ENCODE data around the gene DNAAF9.
A peak's percentile ranks its signal among the peaks of the same experiment; 100 is the strongest.

Gene DNAAF9

GRCh38 chr20:3407771-3408637 lies 535 bp upstream of the DNAAF9 start:
- no peaks in the 10 kb centered on the region for H3K36me3 ChIP-seq (ENCODE audit: control insufficient read depth in 1 of 2, insufficient read depth in 2 of 2, low read depth in 1 of 2, low read length in 2 of 2)
- H3K9ac ChIP-seq (ENCODE audit: low read length): peak overlapping the region; percentile 93
- DNase-seq: peak; percentile 81
- H3K18ac ChIP-seq (ENCODE audit: low read depth in 1 of 2, low read length in 2 of 2): peak overlapping the region; percentile 96 to 99
- H2AFZ ChIP-seq (ENCODE audit: low read depth, low read length): peak overlapping the region; percentile 93
- H3K14ac ChIP-seq (ENCODE audit: low read length in 2 of 2): peak overlapping the region in 1 of 2 experiments; percentile 99
- H3K27ac ChIP-seq (ENCODE audit: low read length, poor library complexity, severe bottlenecking): peak overlapping the region; percentile 83
- peaks cover 1% of the 10 kb centered on the region for H3K4me1 ChIP-seq (ENCODE audit: control insufficient read depth, insufficient read depth, low read depth, low read length)
- H2AK5ac ChIP-seq (ENCODE audit: low read length, severe bottlenecking): no peak overlapping the region
- peak overlapping the region in 1 of 2 experiments; percentile 88 for H3K4ac ChIP-seq (ENCODE audit: low read depth in 1 of 2, low read length in 2 of 2)
- WGBS: under 1% methylated on average over 50 of the region's 59 CpGs
- H2BK5ac ChIP-seq (ENCODE audit: low read depth, low read length, poor library complexity, severe bottlenecking): peak overlapping the region; percentile 91
- H2BK15ac ChIP-seq (ENCODE audit: low read depth, poor library complexity, severe bottlenecking): peak overlapping the region; percentile 76
- peak overlapping the region; percentile 98 for H2BK120ac ChIP-seq (ENCODE audit: low read depth, low read length)
- H3K27me3 ChIP-seq (ENCODE audit: control insufficient read depth in 1 of 2, insufficient read depth in 1 of 2, low read length in 2 of 2): no peaks in the 10 kb centered on the region
- H4K8ac ChIP-seq (ENCODE audit: low read length): peak overlapping the region; percentile 76
- no peaks in the 10 kb centered on the region for H3K79me1 ChIP-seq (replicated peaks; ENCODE audit: low read length, poor library complexity, severe bottlenecking)
- peak overlapping the region; percentile 90 to 97 for H3K4me3 ChIP-seq (ENCODE audit: insufficient read depth in 1 of 2, low read depth in 1 of 2, low read length in 2 of 2)
- H3K9me3 ChIP-seq (ENCODE audit: control insufficient read depth, low read length): no peaks in the 10 kb centered on the region
- peak overlapping the region in 1 of 2 experiments; percentile 98 for H3K23ac ChIP-seq (ENCODE audit: low read length in 2 of 2)
- peak overlapping the region in 1 of 2 experiments; percentile 92 for H2BK12ac ChIP-seq (ENCODE audit: low read length in 2 of 2)
- peak overlapping the region; percentile 93 for H3K4me2 ChIP-seq (ENCODE audit: low read length, poor library complexity, severe bottlenecking)
- peak overlapping the region; percentile 93 for H4K91ac ChIP-seq (ENCODE audit: low read length)

GRCh38 chr20:3406481-3407039 lies 909 bp downstream of the DNAAF9 start:
- peak overlapping the region; percentile 66 for H4K91ac ChIP-seq (ENCODE audit: low read length)
- peak; percentile 25 for DNase-seq
- peak overlapping the region; percentile 98 for H2BK120ac ChIP-seq (ENCODE audit: low read depth, low read length)
- H2BK15ac ChIP-seq (ENCODE audit: low read depth, poor library complexity, severe bottlenecking): no peak overlapping the region
- no peak overlapping the region for H2BK5ac ChIP-seq (ENCODE audit: low read depth, low read length, poor library complexity, severe bottlenecking)
- peak overlapping the region; percentile 98 for H3K4me2 ChIP-seq (ENCODE audit: low read length, poor library complexity, severe bottlenecking)
- H4K8ac ChIP-seq (ENCODE audit: low read length): peak overlapping the region; percentile 12
- peak overlapping the region; percentile 41 to 83 for H3K23ac ChIP-seq (ENCODE audit: low read length in 2 of 2)
- H3K36me3 ChIP-seq (ENCODE audit: control insufficient read depth in 1 of 2, insufficient read depth in 2 of 2, low read depth in 1 of 2, low read length in 2 of 2): no peaks in the 10 kb centered on the region
- H2AK5ac ChIP-seq (ENCODE audit: low read length, severe bottlenecking): no peak overlapping the region
- peak overlapping the region; percentile 2 to 97 for H3K14ac ChIP-seq (ENCODE audit: low read length in 2 of 2)
- no peaks in the 10 kb centered on the region for H3K79me1 ChIP-seq (replicated peaks; ENCODE audit: low read length, poor library complexity, severe bottlenecking)
- H3K4me1 ChIP-seq (ENCODE audit: control insufficient read depth, insufficient read depth, low read depth, low read length): peaks cover 3% of the 10 kb centered on the region
- H3K4ac ChIP-seq (ENCODE audit: low read depth in 1 of 2, low read length in 2 of 2): peak overlapping the region; percentile 24 to 96
- H2BK12ac ChIP-seq (ENCODE audit: low read length in 2 of 2): peak overlapping the region in 1 of 2 experiments; percentile 1
- peak overlapping the region; percentile 96 to 97 for H3K4me3 ChIP-seq (ENCODE audit: insufficient read depth in 1 of 2, low read depth in 1 of 2, low read length in 2 of 2)
- 3% methylated on average over 21 of the region's 27 CpGs for WGBS
- peak overlapping the region; percentile 41 for H3K27ac ChIP-seq (ENCODE audit: low read length, poor library complexity, severe bottlenecking)
- H3K9ac ChIP-seq (ENCODE audit: low read length): peak overlapping the region; percentile 91
- no peak overlapping the region for H2AFZ ChIP-seq (ENCODE audit: low read depth, low read length)
- H3K18ac ChIP-seq (ENCODE audit: low read depth in 1 of 2, low read length in 2 of 2): peak overlapping the region; percentile 92 to 94
- H3K27me3 ChIP-seq (ENCODE audit: control insufficient read depth in 1 of 2, insufficient read depth in 1 of 2, low read length in 2 of 2): no peaks in the 10 kb centered on the region
- H3K9me3 ChIP-seq (ENCODE audit: control insufficient read depth, low read length): no peaks in the 10 kb centered on the region

- H3K27ac ChIP-seq (ENCODE audit: low read length, poor library complexity, severe bottlenecking): no peak overlapping the region
- no peak overlapping the region for H3K23ac ChIP-seq (ENCODE audit: low read length in 2 of 2)
- H2BK120ac ChIP-seq (ENCODE audit: low read depth, low read length): no peak overlapping the region
- DNase-seq: no peak
- no peaks in the 10 kb centered on the region for H3K36me3 ChIP-seq (ENCODE audit: control insufficient read depth in 1 of 2, insufficient read depth in 2 of 2, low read depth in 1 of 2, low read length in 2 of 2)
- H3K79me1 ChIP-seq (replicated peaks; ENCODE audit: low read length, poor library complexity, severe bottlenecking): no peaks in the 10 kb centered on the region
- peak overlapping the region in 1 of 2 experiments; percentile 96 for H3K4me3 ChIP-seq (ENCODE audit: insufficient read depth in 1 of 2, low read depth in 1 of 2, low read length in 2 of 2)
- H3K4me2 ChIP-seq (ENCODE audit: low read length, poor library complexity, severe bottlenecking): peak overlapping the region; percentile 98
- no peaks in the 10 kb centered on the region for H3K9me3 ChIP-seq (ENCODE audit: control insufficient read depth, low read length)
- H2BK5ac ChIP-seq (ENCODE audit: low read depth, low read length, poor library complexity, severe bottlenecking): no peak overlapping the region
- H2AFZ ChIP-seq (ENCODE audit: low read depth, low read length): no peak overlapping the region
- H2BK12ac ChIP-seq (ENCODE audit: low read length in 2 of 2): no peak overlapping the region
- H4K91ac ChIP-seq (ENCODE audit: low read length): no peak overlapping the region
- peak overlapping the region; percentile 91 for H3K9ac ChIP-seq (ENCODE audit: low read length)
- H3K14ac ChIP-seq (ENCODE audit: low read length in 2 of 2): no peak overlapping the region
- WGBS: 77% methylated on average over 2 of the region's 3 CpGs
- peak overlapping the region; percentile 28 for H2AK5ac ChIP-seq (ENCODE audit: low read length, severe bottlenecking)
- no peak overlapping the region for H4K8ac ChIP-seq (ENCODE audit: low read length)
- peaks cover 3% of the 10 kb centered on the region for H3K4me1 ChIP-seq (ENCODE audit: control insufficient read depth, insufficient read depth, low read depth, low read length)
- no peak overlapping the region for H2BK15ac ChIP-seq (ENCODE audit: low read depth, poor library complexity, severe bottlenecking)
- H3K18ac ChIP-seq (ENCODE audit: low read depth in 1 of 2, low read length in 2 of 2): no peak overlapping the region
- no peaks in the 10 kb centered on the region for H3K27me3 ChIP-seq (ENCODE audit: control insufficient read depth in 1 of 2, insufficient read depth in 1 of 2, low read length in 2 of 2)
- no peak overlapping the region for H3K4ac ChIP-seq (ENCODE audit: low read depth in 1 of 2, low read length in 2 of 2)
These were observed 1.6 kb downstream of the DNAAF9 start for GRCh38 chr20:3405696-3406358.

- Histone ChIP-seq H2AK5ac (ENCODE audit: low read length, severe bottlenecking) (no peak overlapping the region), H4K91ac (ENCODE audit: low read length) (no peak overlapping the region), H3K23ac (ENCODE audit: low read length in 2 of 2) (no peak overlapping the region), H2BK120ac (ENCODE audit: low read depth, low read length) (no peak overlapping the region), H3K27ac (ENCODE audit: low read length, poor library complexity, severe bottlenecking) (no peak overlapping the region), H3K18ac (ENCODE audit: low read depth in 1 of 2, low read length in 2 of 2) (no peak overlapping the region), H2BK12ac (ENCODE audit: low read length in 2 of 2) (no peak overlapping the region), H3K36me3 (ENCODE audit: control insufficient read depth in 1 of 2, insufficient read depth in 2 of 2, low read depth in 1 of 2, low read length in 2 of 2) (no peaks in the 10 kb centered on the region), H3K4me2 (ENCODE audit: low read length, poor library complexity, severe bottlenecking) (no peak overlapping the region), H3K4me3 (ENCODE audit: insufficient read depth in 1 of 2, low read depth in 1 of 2, low read length in 2 of 2) (peak overlapping the region in 1 of 2 experiments; percentile 96), H3K4ac (ENCODE audit: low read depth in 1 of 2, low read length in 2 of 2) (no peak overlapping the region), H3K79me1 (replicated peaks; ENCODE audit: low read length, poor library complexity, severe bottlenecking) (no peaks in the 10 kb centered on the region), H3K14ac (ENCODE audit: low read length in 2 of 2) (no peak overlapping the region), H2AFZ (ENCODE audit: low read depth, low read length) (no peak overlapping the region), H3K27me3 (ENCODE audit: control insufficient read depth in 1 of 2, insufficient read depth in 1 of 2, low read length in 2 of 2) (no peaks in the 10 kb centered on the region), H3K9ac (ENCODE audit: low read length) (no peak overlapping the region), H2BK5ac (ENCODE audit: low read depth, low read length, poor library complexity, severe bottlenecking) (no peak overlapping the region), H2BK15ac (ENCODE audit: low read depth, poor library complexity, severe bottlenecking) (no peak overlapping the region), H3K4me1 (ENCODE audit: control insufficient read depth, insufficient read depth, low read depth, low read length) (peaks cover 3% of the 10 kb centered on the region), H4K8ac (ENCODE audit: low read length) (no peak overlapping the region), H3K9me3 (ENCODE audit: control insufficient read depth, low read length) (no peaks in the 10 kb centered on the region)
- DNase-seq: no peak
- WGBS: 89% methylated on average over 1 of the region's 2 CpGs
These were observed 2.3 kb downstream of the DNAAF9 start for GRCh38 chr20:3405139-3405538.
